Breast epithelium (tissue), 4 donors: ENCODE measurements around the gene PALMD. TPM values are rescaled to one million over a fixed set of nuclear protein-coding genes. Genes with fewer than 3 reads are reported as not detected.

ENCODE experiments used
- DNase-seq, 2 donors: peaks; one replicate each; pipeline ENCODE4 v3.0.0-alpha.2; 2019; ENCODE audit warnings: low spot score in 2 of 2
- H3K27ac ChIP-seq, 2 donors: fragments of 200-600 bp; sonication (generic) in 1 of 2; one replicate each; pipeline ENCODE4 v1.5.1; 2016 to 2019; ENCODE audit warnings: mild to moderate bottlenecking in 1 of 2
- H3K27me3 ChIP-seq, 2 donors: fragments of 200-600 bp; sonication (generic) in 1 of 2; one replicate each; pipeline versions ENCODE4 v1.5.1 to v1.6.0; 2017 to 2019; ENCODE audit warnings: control low read depth in 1 of 2, mild to moderate bottlenecking in 1 of 2
- H3K36me3 ChIP-seq: fragments of 200-600 bp; one replicate; pipeline ENCODE4 v1.5.1; 2019
- H3K4me1 ChIP-seq, 2 donors: fragments of 200-600 bp; sonication (generic); one replicate each; pipeline ENCODE4 v1.5.1; 2016 to 2019; ENCODE audit warnings: control low read depth in 1 of 2
- H3K4me3 ChIP-seq, 3 donors: fragments of 200-600 bp; sonication (generic); 1 replicate in 2 of 3; 2 replicates in 1 of 3; pipeline ENCODE4 v1.5.1; 2016 to 2019; ENCODE audit warnings: mild to moderate bottlenecking in 3 of 3, moderate library complexity in 2 of 3
- H3K9me3 ChIP-seq, 2 donors: fragments of 200-600 bp; sonication (generic) in 1 of 2; one replicate each; pipeline ENCODE4 v1.5.1; 2016 to 2019; ENCODE audit warnings: control low read depth in 1 of 2
- POLR2A ChIP-seq: fragments of 450-650 bp; IDR thresholded peaks from one replicate; pipeline ENCODE4 v1.6.1; 2016; ENCODE audit warnings: antibody characterized with exemption, mild to moderate bottlenecking, moderate library complexity
- POLR2AphosphoS5 ChIP-seq, 3 donors: sonication (generic); formaldehyde crosslinking; IDR thresholded peaks; one replicate each; pipeline ENCODE4 v1.6.1; 2017; ENCODE audit warnings: antibody characterized with exemption in 3 of 3
- intact Hi-C: fragments of 100-400 bp; cut with DNase I; formaldehyde crosslinking; loops from one replicate; pipeline ENCODE4 v1.15.1; 2023; ENCODE audit warnings: low total_unique reads
- total RNA-seq, 3 donors: library from RNA; depleted of rRNA; stranded (reverse); fragments of >200 nt; gene quantifications; one replicate each; pipeline ENCODE4 v1.1.0, GENCODE V29; 2016
- TF ChIP-seq, protein P1 (sequence below), 3 donors: fragments of 450-650 bp; IDR thresholded peaks; one replicate each; pipeline ENCODE4 v1.5.1; 2016 to 2017; ENCODE audit warnings: antibody characterized with exemption in 3 of 3, mild to moderate bottlenecking in 3 of 3, moderate library complexity in 3 of 3

The PALMD gene
- total RNA-seq: 10 to 100 TPM; 35.3 to 96.7 (median 77.7) TPM

GRCh38 chr1:99645699-99646531 is at the start of gene PALMD:
TSS of gene PALMD (plus strand) at chr1:99646113. CDS start at chr1:99646318, 205 bp downstream.
- Histone ChIP-seq H3K9me3 (no peaks in the 10 kb centered on the region), H3K4me3 (peak within 1 kb of the TSS; percentile 41 to 67 (median 49)), H3K36me3 (no peaks in the 10 kb centered on the region), H3K4me1 (no peaks in the 10 kb centered on the region), H3K27me3 (no peaks in the 10 kb centered on the region), H3K27ac (peak within 1 kb of the TSS; percentile 85 to 93)
- TF ChIP-seq POLR2A (no peak), POLR2AphosphoS5 (IDR thresholded peaks at IDR 0.05) (peak in 2 of 3 donors; percentile 25)
- TF ChIP-seq, protein P1, sequence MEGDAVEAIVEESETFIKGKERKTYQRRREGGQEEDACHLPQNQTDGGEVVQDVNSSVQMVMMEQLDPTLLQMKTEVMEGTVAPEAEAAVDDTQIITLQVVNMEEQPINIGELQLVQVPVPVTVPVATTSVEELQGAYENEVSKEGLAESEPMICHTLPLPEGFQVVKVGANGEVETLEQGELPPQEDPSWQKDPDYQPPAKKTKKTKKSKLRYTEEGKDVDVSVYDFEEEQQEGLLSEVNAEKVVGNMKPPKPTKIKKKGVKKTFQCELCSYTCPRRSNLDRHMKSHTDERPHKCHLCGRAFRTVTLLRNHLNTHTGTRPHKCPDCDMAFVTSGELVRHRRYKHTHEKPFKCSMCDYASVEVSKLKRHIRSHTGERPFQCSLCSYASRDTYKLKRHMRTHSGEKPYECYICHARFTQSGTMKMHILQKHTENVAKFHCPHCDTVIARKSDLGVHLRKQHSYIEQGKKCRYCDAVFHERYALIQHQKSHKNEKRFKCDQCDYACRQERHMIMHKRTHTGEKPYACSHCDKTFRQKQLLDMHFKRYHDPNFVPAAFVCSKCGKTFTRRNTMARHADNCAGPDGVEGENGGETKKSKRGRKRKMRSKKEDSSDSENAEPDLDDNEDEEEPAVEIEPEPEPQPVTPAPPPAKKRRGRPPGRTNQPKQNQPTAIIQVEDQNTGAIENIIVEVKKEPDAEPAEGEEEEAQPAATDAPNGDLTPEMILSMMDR (IDR thresholded peaks at IDR 0.05): no peak
- peak; percentile 62 for DNase-seq
- intact Hi-C loops: no loop called here

- intact Hi-C loops: no loop called here
- Histone ChIP-seq H3K4me1 (no peaks in the 10 kb centered on the region), H3K27me3 (no peaks in the 10 kb centered on the region), H3K36me3 (no peaks in the 10 kb centered on the region), H3K4me3 (no peak overlapping the region), H3K9me3 (no peaks in the 10 kb centered on the region), H3K27ac (peak overlapping the region in 1 of 2 donors; percentile 55)
- TF ChIP-seq POLR2AphosphoS5 (IDR thresholded peaks at IDR 0.05) (no peak), POLR2A (no peak)
- TF ChIP-seq, protein P1 (IDR thresholded peaks at IDR 0.05): no peak
- no peak for DNase-seq
Observed at GRCh38 chr1:99598738-99599411, 47.0 kb upstream of the PALMD start.

GRCh38 chr1:99599678-99600175 is 46.2 kb upstream of the PALMD start:
- TF ChIP-seq POLR2A: no peak
- TF ChIP-seq POLR2AphosphoS5 (IDR thresholded peaks at IDR 0.05): no peak
- TF ChIP-seq, protein P1 (IDR thresholded peaks at IDR 0.05): no peak
- DNase-seq: no peak
- Histone ChIP-seq H3K4me3 (no peak overlapping the region), H3K27ac (peak overlapping the region in 1 of 2 donors; percentile 43), H3K4me1 (no peaks in the 10 kb centered on the region), H3K9me3 (no peaks in the 10 kb centered on the region), H3K27me3 (no peaks in the 10 kb centered on the region), H3K36me3 (no peaks in the 10 kb centered on the region)
- intact Hi-C loops: no loop called here

DNA sequence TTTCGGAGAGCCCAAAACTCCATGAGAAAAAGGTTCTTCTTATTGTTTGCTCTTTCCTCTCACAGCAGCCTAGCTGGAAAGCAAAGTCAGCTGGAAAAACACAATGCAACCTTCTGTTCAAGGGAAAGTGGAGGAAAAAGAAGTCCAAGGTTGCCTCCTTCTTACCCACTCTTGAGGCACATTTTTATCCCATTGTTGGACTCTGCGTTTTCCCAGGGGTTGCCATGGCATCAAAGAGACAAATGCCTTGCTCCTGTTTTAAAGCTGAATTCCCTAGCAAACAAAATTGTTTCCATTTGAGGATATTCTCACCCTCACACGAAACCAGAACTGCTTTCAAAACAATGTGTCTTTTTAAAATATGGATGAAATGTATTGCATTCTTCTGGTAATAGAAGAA is 45.1 kb upstream of the PALMD start:
- no peak overlapping the region for H3K27ac ChIP-seq
- TF ChIP-seq POLR2A: no peak
- TF ChIP-seq POLR2AphosphoS5 (IDR thresholded peaks at IDR 0.05): no peak
- TF ChIP-seq, protein P1 (IDR thresholded peaks at IDR 0.05): no peak

DNA sequence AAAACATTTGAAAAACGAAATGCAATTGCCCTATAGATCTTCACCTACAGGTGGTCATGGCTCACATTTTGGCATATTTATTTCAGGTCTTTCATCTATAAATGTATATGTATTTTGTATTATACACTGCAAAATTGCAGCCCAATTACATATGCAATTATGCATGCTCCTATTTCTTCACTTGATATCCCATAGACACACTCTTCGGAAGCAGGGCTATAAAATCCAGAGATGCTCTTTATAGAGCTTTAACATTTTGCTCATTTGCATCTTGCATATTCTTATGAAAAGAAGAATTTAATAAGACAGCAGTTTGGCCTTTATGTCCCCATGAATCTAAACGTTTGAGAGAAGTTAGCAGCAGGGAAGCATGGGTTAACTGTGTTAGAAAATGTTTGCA is 44.7 kb upstream of the PALMD start:
- intact Hi-C loops: no loop called here
- no peak overlapping the region for H3K27ac ChIP-seq
- H3K4me1 ChIP-seq: no peaks in the 10 kb centered on the region
- H3K9me3 ChIP-seq: no peaks in the 10 kb centered on the region
- no peaks in the 10 kb centered on the region for H3K27me3 ChIP-seq
- TF ChIP-seq POLR2AphosphoS5 (IDR thresholded peaks at IDR 0.05) (no peak), POLR2A (no peak)
- TF ChIP-seq, protein P1 (IDR thresholded peaks at IDR 0.05): no peak
- no peak for DNase-seq
- no peak overlapping the region for H3K4me3 ChIP-seq
- H3K36me3 ChIP-seq: no peaks in the 10 kb centered on the region

More for the DNA sequence above, 45.1 kb upstream of the PALMD start:
- no peaks in the 10 kb centered on the region for H3K9me3 ChIP-seq
- H3K36me3 ChIP-seq: no peaks in the 10 kb centered on the region
- H3K4me1 ChIP-seq: no peaks in the 10 kb centered on the region
- H3K4me3 ChIP-seq: no peak overlapping the region
- intact Hi-C loops: no loop called here
- no peaks in the 10 kb centered on the region for H3K27me3 ChIP-seq
- no peak for DNase-seq
